PC-9 (cell line): Measurements from ENCODE around the gene CPE.

ENCODE experiments used
- CTCF ChIP-seq: fragments of 200-600 bp; sonication (generic); conservative IDR thresholded peaks from 2 replicates; pipeline ENCODE4 v1.6.1; 2017; ENCODE audit warnings: mixed run types, antibody characterized with exemption, mild to moderate bottlenecking, moderate library complexity
- EZH2 ChIP-seq: fragments of 200-600 bp; sonication (generic); IDR thresholded peaks from 2 replicates; pipeline ENCODE4 v1.8.0; 2017; ENCODE audit warnings: antibody characterized with exemption, low read depth

- TF ChIP-seq EZH2 (no peak), CTCF (no peak)
Measured at GRCh38 chr4:165462009-165462408, 83.2 kb downstream of the CPE start.
